Hematopoietic multipotent progenitor cell treated with erythropoietin and hydrocortisone succinate and interleukin-3 and kit ligand, for 17 days (in vitro differentiated cells): ENCODE measurements around the gene RAD50.
"Not testable (repeated sequence)": the region's sequence is repeated elsewhere in the genome, so short reads cannot be mapped to it uniquely, and the experiment has no call there.

Experiments
- DNase-seq: peaks from one replicate; pipeline ENCODE4 v3.0.0-alpha.2; 2015; ENCODE audit warnings: low spot score

Gene RAD50

GRCh38 chr5:132633587-132633986, 76.8 kb downstream of the RAD50 start:
- not testable (repeated sequence) for DNase-seq

DNA sequence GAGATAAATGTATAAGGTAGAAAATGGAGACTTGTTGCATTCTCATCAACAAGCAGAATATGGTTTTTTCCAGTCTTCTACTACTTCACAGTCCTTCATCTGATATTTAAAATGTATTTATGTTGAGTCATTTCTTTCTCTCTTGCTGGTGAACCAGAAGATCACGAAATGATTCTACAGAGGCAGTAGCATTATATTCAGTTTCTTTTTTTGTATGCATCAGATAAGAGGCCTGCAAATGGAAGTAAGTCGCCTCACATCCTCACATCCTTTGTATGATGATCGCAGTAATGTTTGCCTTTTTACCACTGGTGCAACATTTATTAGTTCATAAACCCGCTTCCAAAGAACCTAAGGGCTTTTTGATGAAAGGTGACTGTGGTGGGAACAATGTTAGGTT, 79.1 kb downstream of the RAD50 start:
- DNase-seq: no peak

- no peak for DNase-seq
Measured at GRCh38 chr5:132637241-132637640, 80.5 kb downstream of the RAD50 start.

DNA sequence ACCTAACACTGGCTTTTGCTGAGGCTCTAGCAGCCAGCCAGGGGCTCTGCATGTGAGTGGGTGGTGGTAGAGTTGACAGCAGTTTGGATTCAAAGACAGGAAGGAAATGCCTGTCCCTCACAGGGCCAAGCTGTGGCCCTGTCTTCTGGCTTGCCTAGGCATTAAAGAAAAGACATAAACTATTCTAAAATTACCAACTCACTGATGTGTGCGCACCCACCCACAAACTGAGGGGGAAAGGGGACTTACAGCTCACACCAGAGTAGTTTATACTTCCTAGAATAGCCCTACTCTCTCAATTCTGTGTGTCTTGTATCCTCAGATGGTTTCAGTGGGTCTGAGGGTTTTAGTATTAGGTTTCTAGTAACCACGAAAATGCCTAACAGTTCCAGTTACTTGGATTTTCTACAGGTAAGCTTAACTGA, 82.9 kb downstream of the RAD50 start:
- DNase-seq: no peak

DNA sequence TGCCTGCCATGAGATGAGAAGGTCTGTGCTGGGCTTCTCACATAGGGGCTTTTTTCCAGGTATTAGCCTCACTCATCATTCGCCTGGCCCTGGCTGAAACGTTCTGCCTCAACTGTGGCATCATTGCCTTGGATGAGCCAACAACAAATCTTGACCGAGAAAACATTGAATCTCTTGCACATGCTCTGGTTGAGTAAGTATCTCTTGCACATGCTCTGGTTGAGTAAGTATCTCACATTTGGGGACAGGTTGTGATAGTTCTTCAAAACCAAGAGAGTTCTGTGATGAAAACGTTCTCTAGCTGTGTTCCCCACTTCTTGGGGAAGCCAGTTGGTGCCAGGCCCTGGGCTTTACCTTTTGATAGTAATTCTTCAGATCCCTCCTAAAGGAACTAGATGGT, 83.8 kb downstream of the RAD50 start:
- no peak for DNase-seq

GRCh38 chr5:132641241-132641723, 84.5 kb downstream of the RAD50 start:
- no peak for DNase-seq

- DNase-seq: no peak
Measured at GRCh38 chr5:132641841-132642240, 85.1 kb downstream of the RAD50 start.

DNA sequence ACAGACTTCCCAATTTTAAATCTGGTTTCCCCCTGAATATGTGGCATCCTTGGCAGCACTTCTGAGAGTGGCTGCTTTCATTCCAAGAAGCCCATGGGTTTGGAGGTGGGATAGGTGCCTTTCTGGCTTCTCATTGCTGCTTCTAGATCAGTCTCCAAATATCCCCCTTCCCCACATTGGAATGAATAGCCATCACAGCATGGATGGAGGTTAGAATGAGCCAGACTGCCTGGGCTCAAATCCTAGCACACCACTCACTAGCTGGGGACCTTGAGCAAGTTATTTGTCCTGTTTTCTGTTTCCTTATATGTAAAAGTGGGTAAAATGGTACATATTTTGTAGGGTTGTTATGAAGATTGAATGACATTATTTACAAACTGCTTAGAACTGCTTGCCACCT, 87.4 kb downstream of the RAD50 start:
- no peak for DNase-seq

DNA sequence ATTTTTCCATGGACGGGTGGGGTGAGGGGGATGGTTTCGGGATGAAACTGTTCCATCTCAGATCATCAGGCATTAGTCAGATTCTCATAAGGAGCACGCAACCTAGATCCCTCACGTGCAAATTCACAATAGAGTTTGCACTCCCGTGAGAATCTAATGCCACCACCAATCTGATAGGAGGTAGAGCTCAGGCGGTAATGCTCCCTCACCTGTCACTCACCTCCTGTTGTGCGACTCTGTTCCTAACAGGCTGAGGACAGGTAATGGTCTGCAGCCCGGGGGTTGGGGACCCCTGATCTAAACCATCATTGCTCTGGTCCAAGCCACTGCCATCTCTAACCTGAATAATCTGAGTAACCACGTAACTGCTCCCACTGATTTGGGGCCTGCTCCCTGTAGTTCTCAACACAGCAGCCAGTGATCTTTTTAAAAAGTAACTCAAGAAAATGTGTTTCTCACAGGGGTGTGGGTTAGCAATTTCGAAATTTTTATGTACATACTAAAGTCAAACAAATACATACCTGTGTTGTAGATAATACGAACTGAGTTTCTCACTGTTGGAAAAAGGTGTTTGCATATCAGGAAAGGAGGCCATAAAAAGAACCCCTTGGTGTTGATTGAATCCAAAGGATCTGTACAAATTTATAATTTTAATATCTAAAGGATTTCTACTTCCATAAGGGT, 89.9 kb downstream of the RAD50 start:
- DNase-seq: no peak

DNA sequence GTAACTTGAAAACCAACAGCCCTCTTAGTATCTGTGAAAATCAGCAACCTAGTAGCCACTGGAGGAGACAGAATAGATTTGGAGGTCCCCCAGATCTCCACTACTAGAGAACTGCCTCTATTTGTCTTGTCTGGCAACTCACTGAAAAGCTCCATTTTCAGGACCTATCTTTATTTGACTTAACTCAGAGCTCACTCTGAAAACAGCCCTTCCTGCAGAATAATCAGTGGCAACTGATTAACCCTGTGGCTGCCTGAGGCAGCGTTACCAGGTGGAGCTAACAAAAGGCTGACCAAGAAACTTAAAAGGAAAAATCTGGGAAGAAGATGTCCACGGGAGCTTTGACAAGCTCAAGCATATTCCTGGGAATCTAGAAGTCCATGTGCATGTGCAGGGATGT, 90.7 kb downstream of the RAD50 start:
- no peak for DNase-seq

DNA sequence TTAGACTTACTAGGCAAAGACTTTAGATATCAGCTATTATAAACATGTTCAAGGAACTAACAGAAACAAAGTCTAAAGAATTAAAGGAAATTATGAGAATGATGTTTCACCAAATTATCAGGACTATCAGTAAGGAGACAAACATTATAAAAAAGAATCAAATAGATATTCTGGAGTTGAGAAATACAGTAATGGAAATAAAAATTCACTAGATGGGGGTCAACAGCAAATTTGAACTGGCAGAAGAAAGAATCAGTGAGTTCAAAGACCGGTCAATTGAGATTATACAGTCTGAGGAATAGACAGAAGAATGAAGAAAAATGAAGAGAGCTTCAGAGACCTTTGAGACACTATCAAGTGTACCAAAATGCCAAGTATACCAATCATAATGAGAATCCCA, 91.6 kb downstream of the RAD50 start:
- no peak for DNase-seq

DNA sequence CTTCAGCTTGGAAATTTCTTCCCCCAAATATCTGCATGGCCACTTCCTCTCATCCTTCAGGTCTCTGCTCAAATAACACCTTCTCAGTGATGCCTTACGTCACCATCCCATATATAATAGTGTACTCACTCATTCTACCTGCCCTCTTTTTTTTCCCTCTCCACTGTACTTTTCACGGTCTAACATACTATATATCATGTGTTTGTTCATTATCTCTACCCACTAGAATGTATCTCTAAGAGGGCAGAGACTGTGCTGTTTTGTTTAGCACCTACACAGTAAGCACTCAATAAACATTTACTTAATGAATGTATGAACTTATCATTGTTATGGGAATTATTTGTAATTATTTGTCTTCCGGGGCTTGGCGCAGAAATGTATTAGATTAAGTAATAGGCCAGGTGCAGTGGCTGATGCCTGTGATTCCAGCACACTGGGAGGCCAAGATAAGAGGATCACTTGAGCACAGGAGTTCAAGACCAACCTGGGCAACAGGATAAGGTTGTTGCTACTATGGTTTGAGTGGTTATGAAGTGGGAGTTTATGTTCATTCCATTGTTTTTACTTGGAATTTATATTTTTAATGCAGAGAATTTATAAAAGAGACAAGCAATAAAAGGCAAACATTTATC, 95.2 kb downstream of the RAD50 start:
- DNase-seq: peak; percentile 64

GRCh38 chr5:132653716-132654115, 96.9 kb downstream of the RAD50 start:
- no peak for DNase-seq

GRCh38 chr5:132655821-132656773, 99.3 kb downstream of the RAD50 start:
- peak; percentile 33 for DNase-seq

- no peak for DNase-seq
Measured at GRCh38 chr5:132656774-132657355, 100.1 kb downstream of the RAD50 start.

DNA sequence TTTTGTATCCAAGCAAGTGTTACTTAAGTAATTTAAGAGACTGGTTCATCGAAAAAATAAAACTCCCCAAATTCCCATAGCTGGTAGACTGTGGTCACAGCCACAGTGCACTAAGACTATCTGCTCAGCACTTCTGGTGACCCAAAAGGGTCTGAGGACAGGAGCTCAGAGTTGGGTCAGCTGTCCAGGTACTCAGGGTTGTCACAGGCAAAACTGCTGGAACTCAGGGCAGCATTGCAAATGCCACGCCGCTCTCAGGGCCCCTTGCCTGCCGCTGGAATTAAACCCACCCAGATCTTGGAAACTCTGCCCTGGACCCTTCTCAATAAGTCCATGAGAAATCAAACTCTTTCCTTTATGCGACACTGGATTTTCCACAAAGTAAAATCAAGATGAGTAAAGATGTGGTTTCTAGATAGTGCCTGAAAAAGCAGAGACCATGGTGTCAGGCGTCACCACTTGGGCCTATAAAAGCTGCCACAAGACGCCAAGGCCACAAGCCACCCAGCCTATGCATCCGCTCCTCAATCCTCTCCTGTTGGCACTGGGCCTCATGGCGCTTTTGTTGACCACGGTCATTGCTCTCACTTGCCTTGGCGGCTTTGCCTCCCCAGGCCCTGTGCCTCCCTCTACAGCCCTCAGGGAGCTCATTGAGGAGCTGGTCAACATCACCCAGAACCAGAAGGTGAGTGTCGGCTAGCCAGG, 101.1 kb downstream of the RAD50 start, which contains the start of gene IL13:
Gene IL13 (plus strand): TSS at position 498 of the 705 bp plus-strand sequence. CDS start 14 bp downstream, at position 512.
- no peak for DNase-seq

DNA sequence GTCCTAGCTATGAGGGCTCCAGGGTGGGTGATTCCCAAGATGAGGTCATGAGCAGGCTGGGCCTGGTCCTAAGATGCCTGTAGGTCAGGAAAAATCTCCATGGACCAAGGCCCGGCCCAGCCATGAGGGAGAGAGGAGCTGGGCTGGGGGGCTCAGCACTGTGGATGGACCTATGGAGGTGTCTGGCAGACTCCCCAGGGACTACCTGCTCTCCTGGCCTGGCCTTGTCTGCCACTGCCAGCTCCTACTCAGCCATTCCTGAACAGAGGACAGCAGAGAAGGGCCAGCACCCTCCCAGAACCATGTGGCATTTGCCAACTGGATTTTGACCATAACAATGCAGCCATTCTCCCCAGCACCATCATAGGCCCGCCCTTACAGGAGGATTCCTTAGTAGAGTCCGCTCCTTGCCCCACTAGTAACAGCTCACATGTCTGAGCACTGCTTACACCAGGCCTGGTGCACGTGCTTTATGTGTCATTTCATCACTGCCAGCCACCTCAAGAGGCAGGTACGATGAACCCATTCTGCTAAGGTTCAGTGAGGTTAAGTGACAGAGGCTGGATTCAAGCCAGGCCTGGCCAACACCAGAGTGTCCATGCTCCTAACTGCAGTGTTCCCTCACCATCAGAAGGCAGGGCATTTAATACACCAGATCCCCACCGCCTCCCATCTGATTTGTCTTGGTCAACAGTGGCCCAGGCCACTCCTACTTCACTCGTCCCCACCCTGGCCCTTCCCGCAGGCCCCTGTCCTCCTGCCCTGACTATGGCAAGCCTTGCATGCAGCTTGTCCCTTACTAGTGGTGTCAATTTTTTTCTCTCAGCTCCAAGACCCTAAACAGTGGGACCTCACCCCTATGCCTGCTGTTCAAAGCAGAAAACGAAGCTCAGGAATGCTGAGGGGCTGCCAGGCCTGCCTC, 101.9 kb downstream of the RAD50 start:
- DNase-seq: no peak

- DNase-seq: no peak
Measured at GRCh38 chr5:132659598-132660493, 103.1 kb downstream of the RAD50 start.
